Measurements from ENCODE around the gene CAMK1D.

GRCh38 chr10:12661671-12662070, 312.3 kb downstream of the CAMK1D start:
- no peak for TF ChIP-seq GATA3 (IDR thresholded peaks at IDR 0.05; ENCODE audit: low read depth, low read length)
- no peak for TF ChIP-seq GATA2 (IDR thresholded peaks at IDR 0.05; ENCODE audit: low read depth, low read length)
